HL-60 (cell line): ENCODE results near the gene ADAMTS8.

Source experiments
- DNase-seq, 2 experiments: peaks; one replicate each; pipeline ENCODE4 v3.0.0-alpha.2; 2010 to 2020; ENCODE audit warnings: low read depth in 1 of 2, low spot score in 1 of 2
- H3K27ac ChIP-seq: fragments of 250-450 bp; sonication (Bioruptor Pico); replicated peaks from 2 replicates; pipeline ENCODE4 v1.5.1; 2020; ENCODE audit warnings: mild to moderate bottlenecking, moderate library complexity
- H3K27me3 ChIP-seq: fragments of 250-450 bp; sonication (Bioruptor Pico); 2 replicates; pipeline ENCODE4 v1.5.1; 2021; ENCODE audit warnings: mild to moderate bottlenecking, moderate library complexity; ENCODE audit not compliant: insufficient read depth, poor library complexity, severe bottlenecking
- H3K4me3 ChIP-seq: replicated peaks from 2 replicates; pipeline ENCODE4 v1.5.1; 2011; ENCODE audit warnings: mild to moderate bottlenecking, control low read depth, low read length; ENCODE audit not compliant: insufficient read depth
- GABPA ChIP-seq: IDR thresholded peaks from 2 replicates; pipeline ENCODE4 v1.6.1; 2012; ENCODE audit warnings: low read depth
- POLR2AphosphoS5 ChIP-seq: IDR thresholded peaks from 2 replicates; pipeline ENCODE4 v1.6.1; 2012; ENCODE audit warnings: low read depth
- SPI1 ChIP-seq: IDR thresholded peaks from 2 replicates; pipeline ENCODE4 v1.6.1; 2012; ENCODE audit warnings: low read depth, mild to moderate bottlenecking, borderline replicate concordance
- TF ChIP-seq, protein P1 (sequence below): IDR thresholded peaks from one replicate; pipeline ENCODE4 v1.5.1; 2011; ENCODE audit warnings: low read length, control low read depth, inconsistent platforms; ENCODE audit not compliant: insufficient read depth
- TF ChIP-seq, protein P2 (sequence below): IDR thresholded peaks from 2 replicates; pipeline ENCODE4 v1.6.1; 2012; ENCODE audit warnings: low read depth; ENCODE audit not compliant: insufficient replicate concordance

ADAMTS8 gene

DNA sequence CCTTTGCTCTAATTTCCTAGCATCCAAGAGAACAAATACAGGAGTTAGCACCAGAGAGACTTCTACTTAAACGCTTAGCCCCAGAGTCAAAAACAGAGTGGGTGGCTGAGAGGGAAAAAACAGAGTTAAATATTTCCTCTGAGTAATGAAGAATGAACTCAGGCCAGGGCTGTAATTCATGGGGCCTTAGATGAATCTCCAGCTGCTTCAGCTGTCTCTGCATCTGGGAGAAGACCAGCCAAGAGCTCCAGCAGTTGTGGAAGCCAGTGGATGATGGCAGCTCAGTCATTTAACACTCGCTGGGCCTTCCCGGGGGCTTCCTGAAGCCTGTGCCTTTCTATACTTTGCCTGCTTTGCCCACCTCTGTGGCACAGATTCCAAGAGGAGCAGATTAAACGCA is 14.3 kb upstream of the ADAMTS8 start:
- no peak for TF ChIP-seq POLR2AphosphoS5
- TF ChIP-seq, protein P1, sequence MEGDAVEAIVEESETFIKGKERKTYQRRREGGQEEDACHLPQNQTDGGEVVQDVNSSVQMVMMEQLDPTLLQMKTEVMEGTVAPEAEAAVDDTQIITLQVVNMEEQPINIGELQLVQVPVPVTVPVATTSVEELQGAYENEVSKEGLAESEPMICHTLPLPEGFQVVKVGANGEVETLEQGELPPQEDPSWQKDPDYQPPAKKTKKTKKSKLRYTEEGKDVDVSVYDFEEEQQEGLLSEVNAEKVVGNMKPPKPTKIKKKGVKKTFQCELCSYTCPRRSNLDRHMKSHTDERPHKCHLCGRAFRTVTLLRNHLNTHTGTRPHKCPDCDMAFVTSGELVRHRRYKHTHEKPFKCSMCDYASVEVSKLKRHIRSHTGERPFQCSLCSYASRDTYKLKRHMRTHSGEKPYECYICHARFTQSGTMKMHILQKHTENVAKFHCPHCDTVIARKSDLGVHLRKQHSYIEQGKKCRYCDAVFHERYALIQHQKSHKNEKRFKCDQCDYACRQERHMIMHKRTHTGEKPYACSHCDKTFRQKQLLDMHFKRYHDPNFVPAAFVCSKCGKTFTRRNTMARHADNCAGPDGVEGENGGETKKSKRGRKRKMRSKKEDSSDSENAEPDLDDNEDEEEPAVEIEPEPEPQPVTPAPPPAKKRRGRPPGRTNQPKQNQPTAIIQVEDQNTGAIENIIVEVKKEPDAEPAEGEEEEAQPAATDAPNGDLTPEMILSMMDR, result no peak
- TF ChIP-seq GABPA, result no peak
- no peak for TF ChIP-seq SPI1
- TF ChIP-seq, protein P2, sequence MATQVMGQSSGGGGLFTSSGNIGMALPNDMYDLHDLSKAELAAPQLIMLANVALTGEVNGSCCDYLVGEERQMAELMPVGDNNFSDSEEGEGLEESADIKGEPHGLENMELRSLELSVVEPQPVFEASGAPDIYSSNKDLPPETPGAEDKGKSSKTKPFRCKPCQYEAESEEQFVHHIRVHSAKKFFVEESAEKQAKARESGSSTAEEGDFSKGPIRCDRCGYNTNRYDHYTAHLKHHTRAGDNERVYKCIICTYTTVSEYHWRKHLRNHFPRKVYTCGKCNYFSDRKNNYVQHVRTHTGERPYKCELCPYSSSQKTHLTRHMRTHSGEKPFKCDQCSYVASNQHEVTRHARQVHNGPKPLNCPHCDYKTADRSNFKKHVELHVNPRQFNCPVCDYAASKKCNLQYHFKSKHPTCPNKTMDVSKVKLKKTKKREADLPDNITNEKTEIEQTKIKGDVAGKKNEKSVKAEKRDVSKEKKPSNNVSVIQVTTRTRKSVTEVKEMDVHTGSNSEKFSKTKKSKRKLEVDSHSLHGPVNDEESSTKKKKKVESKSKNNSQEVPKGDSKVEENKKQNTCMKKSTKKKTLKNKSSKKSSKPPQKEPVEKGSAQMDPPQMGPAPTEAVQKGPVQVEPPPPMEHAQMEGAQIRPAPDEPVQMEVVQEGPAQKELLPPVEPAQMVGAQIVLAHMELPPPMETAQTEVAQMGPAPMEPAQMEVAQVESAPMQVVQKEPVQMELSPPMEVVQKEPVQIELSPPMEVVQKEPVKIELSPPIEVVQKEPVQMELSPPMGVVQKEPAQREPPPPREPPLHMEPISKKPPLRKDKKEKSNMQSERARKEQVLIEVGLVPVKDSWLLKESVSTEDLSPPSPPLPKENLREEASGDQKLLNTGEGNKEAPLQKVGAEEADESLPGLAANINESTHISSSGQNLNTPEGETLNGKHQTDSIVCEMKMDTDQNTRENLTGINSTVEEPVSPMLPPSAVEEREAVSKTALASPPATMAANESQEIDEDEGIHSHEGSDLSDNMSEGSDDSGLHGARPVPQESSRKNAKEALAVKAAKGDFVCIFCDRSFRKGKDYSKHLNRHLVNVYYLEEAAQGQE, result no peak
- Histone ChIP-seq H3K4me3 (no peak overlapping the region), H3K27ac (no peak overlapping the region), H3K27me3 (peaks cover 10% of the 10 kb centered on the region)
- no peak for DNase-seq

DNA sequence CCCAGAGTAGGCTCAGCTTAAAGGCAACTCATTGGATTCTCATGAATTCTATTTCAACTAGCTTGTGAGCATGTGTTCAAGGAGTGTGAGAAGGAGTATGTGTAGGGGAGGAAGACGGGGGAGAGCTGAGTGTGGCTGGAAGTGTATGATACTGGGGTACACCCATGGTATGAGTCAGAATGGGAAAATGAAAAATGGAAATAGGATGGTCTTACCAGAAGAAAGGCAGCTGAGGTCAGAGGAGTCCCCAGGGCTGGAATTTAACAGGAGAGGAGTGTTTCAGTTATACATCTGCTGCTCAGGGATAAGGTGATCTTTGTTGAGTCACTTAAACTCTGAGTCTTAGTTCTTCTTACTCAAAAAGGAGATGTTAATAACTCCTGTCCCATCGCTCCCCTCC is 13.3 kb upstream of the ADAMTS8 start:
- no peak overlapping the region for H3K4me3 ChIP-seq
- no peak for DNase-seq
- H3K27ac ChIP-seq, result no peak overlapping the region
- TF ChIP-seq POLR2AphosphoS5, result no peak
- no peak for TF ChIP-seq SPI1
- TF ChIP-seq, protein P1, result no peak
- TF ChIP-seq GABPA, result no peak
- TF ChIP-seq, protein P2, result no peak
- H3K27me3 ChIP-seq, result peaks cover 6% of the 10 kb centered on the region

DNA sequence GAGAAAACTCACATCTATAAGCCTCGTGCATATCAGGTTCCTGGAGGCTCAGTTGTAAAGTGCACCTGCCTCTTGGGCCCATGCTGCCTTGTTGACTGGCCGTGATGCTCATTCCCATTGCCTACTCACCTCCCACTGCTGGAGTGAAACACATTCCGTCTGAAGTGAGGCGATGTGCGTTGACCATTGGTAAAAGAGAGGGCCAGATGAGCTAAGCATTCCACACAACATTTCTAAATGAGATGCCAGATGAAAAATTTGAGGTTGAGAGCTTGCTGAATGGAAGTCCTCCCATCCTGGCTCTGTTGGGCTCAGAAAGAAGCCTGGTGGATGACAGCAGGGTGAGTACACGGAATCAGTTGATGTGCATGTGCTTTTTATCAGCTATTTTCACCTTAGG is 11.5 kb upstream of the ADAMTS8 start:
- TF ChIP-seq, protein P2, result no peak
- TF ChIP-seq, protein P1, result no peak
- no peak for TF ChIP-seq POLR2AphosphoS5
- no peak for TF ChIP-seq GABPA
- TF ChIP-seq SPI1, result no peak
- no peak for DNase-seq
- H3K27me3 ChIP-seq, result peaks cover 5% of the 10 kb centered on the region
- no peak overlapping the region for H3K27ac ChIP-seq
- H3K4me3 ChIP-seq, result no peak overlapping the region
